Trophoblast cell (in vitro differentiated cells and primary cell): ENCODE measurements around the gene GBP2.

Source experiments
- DNase-seq, 2 donors: peaks; one replicate each; pipeline ENCODE4 v3.0.0-alpha.2; 2016
- H2AFZ ChIP-seq: 2 replicates; pipeline ENCODE4 v1.6.1; 2013; ENCODE audit warnings: low read length, moderate library complexity, mild to moderate bottlenecking; ENCODE audit not compliant: insufficient read depth, poor library complexity
- H2AK5ac ChIP-seq: 2 replicates; pipeline ENCODE4 v1.6.1; 2013; ENCODE audit warnings: mild to moderate bottlenecking, low read length
- H2BK120ac ChIP-seq: 2 replicates; pipeline ENCODE4 v1.6.1; 2013; ENCODE audit warnings: low read length, mild to moderate bottlenecking, moderate library complexity; ENCODE audit not compliant: insufficient read depth, poor library complexity
- H2BK12ac ChIP-seq: 2 replicates; pipeline ENCODE4 v1.6.1; 2013; ENCODE audit warnings: mild to moderate bottlenecking, low read length, moderate library complexity
- H2BK5ac ChIP-seq: 2 replicates; pipeline ENCODE4 v1.6.1; 2013; ENCODE audit warnings: low read length, low read depth, moderate library complexity, mild to moderate bottlenecking; ENCODE audit not compliant: poor library complexity
- H3K14ac ChIP-seq: 2 replicates; pipeline ENCODE4 v1.6.1; 2013; ENCODE audit warnings: mild to moderate bottlenecking, low read length
- H3K18ac ChIP-seq: 2 replicates; pipeline ENCODE4 v1.6.1; 2013; ENCODE audit warnings: mild to moderate bottlenecking, low read length
- H3K23ac ChIP-seq: 2 replicates; pipeline ENCODE4 v1.6.1; 2013; ENCODE audit warnings: low read length
- H3K27ac ChIP-seq: 2 replicates; pipeline ENCODE4 v1.5.1; 2013; ENCODE audit warnings: low read depth, mild to moderate bottlenecking, inconsistent platforms, low read length, moderate library complexity
- H3K27me3 ChIP-seq: 2 replicates; pipeline ENCODE4 v1.6.1; 2013; ENCODE audit warnings: inconsistent platforms, mild to moderate bottlenecking, low read length, moderate library complexity; ENCODE audit not compliant: insufficient read depth
- H3K36me3 ChIP-seq, 2 experiments: 1 replicate in 1 of 2; 2 replicates in 1 of 2; pipeline ENCODE4 v1.6.1; 2013; ENCODE audit warnings: low read length in 2 of 2, mild to moderate bottlenecking in 2 of 2, moderate library complexity in 1 of 2; ENCODE audit not compliant: insufficient read depth in 2 of 2, control insufficient read depth in 1 of 2
- H3K4ac ChIP-seq: 2 replicates; pipeline ENCODE4 v1.6.1; 2013; ENCODE audit warnings: low read depth, mild to moderate bottlenecking, low read length, moderate library complexity
- H3K4me1 ChIP-seq, 2 experiments: 1 replicate in 1 of 2; 2 replicates in 1 of 2; pipeline ENCODE4 v1.6.1; 2013; ENCODE audit warnings: low read length in 2 of 2, mild to moderate bottlenecking in 2 of 2, moderate library complexity in 1 of 2; ENCODE audit not compliant: insufficient read depth in 2 of 2, control insufficient read depth in 1 of 2
- H3K4me2 ChIP-seq: 2 replicates; pipeline ENCODE4 v1.6.1; 2013; ENCODE audit warnings: inconsistent platforms, mild to moderate bottlenecking, low read length, moderate library complexity
- H3K4me3 ChIP-seq: 2 replicates; pipeline ENCODE4 v1.5.1; 2013; ENCODE audit warnings: mild to moderate bottlenecking, low read depth, low read length, inconsistent platforms
- H3K79me1 ChIP-seq: one replicate; pipeline ENCODE4 v1.6.1; 2013; ENCODE audit warnings: low read length
- H3K79me2 ChIP-seq: 2 replicates; pipeline ENCODE4 v1.6.1; 2013; ENCODE audit warnings: low read length, mild to moderate bottlenecking; ENCODE audit not compliant: control insufficient read depth, insufficient read depth, poor library complexity
- H3K9ac ChIP-seq: 2 replicates; pipeline ENCODE4 v1.6.1; 2013; ENCODE audit warnings: mild to moderate bottlenecking, low read length
- H3K9me3 ChIP-seq: 2 replicates; pipeline ENCODE4 v1.6.1; 2013; ENCODE audit warnings: low read depth, mild to moderate bottlenecking, control low read depth, inconsistent platforms, low read length; ENCODE audit not compliant: insufficient read depth
- H4K12ac ChIP-seq: 2 replicates; pipeline ENCODE4 v1.6.1; 2013; ENCODE audit warnings: low read depth, mild to moderate bottlenecking, low read length, moderate library complexity
- H4K8ac ChIP-seq: 2 replicates; pipeline ENCODE4 v1.6.1; 2013; ENCODE audit warnings: low read depth, mild to moderate bottlenecking, low read length, moderate library complexity
- H4K91ac ChIP-seq: one replicate; pipeline ENCODE4 v1.6.1; 2013; ENCODE audit warnings: low read depth, mild to moderate bottlenecking, low read length, moderate library complexity
- WGBS: extraction: QIAGEN DNeasy Blood & Tissue Kit; methylation state at CpG from one replicate; pipeline ENCODE4 v1.1.7; 2013; ENCODE audit warnings: missing lambda C conversion rate; ENCODE audit not compliant: insufficient read length, insufficient coverage; ENCODE audit errors: extremely low coverage; 5-methylcytosine and 5-hydroxymethylcytosine counted together

GBP2 gene

GRCh38 chr1:89147678-89148658, 22.1 kb upstream of the GBP2 start:
- H2BK120ac ChIP-seq, result no peak overlapping the region
- H2AK5ac ChIP-seq, result no peak overlapping the region
- H3K18ac ChIP-seq, result no peak overlapping the region
- H3K79me1 ChIP-seq, result no peaks in the 10 kb centered on the region
- no peak overlapping the region for H3K27ac ChIP-seq
- H3K9ac ChIP-seq, result no peak overlapping the region
- H3K4me1 ChIP-seq, result no peaks in the 10 kb centered on the region
- no peak overlapping the region for H3K14ac ChIP-seq
- H3K4ac ChIP-seq, result no peak overlapping the region
- no peaks in the 10 kb centered on the region for H3K9me3 ChIP-seq
- H4K91ac ChIP-seq, result no peak overlapping the region
- no peak overlapping the region for H2BK12ac ChIP-seq
- no peak overlapping the region for H3K23ac ChIP-seq
- H3K36me3 ChIP-seq, result no peaks in the 10 kb centered on the region
- no peaks in the 10 kb centered on the region for H3K27me3 ChIP-seq
- H3K79me2 ChIP-seq, result no peaks in the 10 kb centered on the region
- DNase-seq, result no peak
- WGBS, result no CpG with 5 or more reads among the region's 3 CpGs
- H3K4me2 ChIP-seq, result no peak overlapping the region
- no peak overlapping the region for H4K12ac ChIP-seq
- H2AFZ ChIP-seq, result no peak overlapping the region
- no peak overlapping the region for H3K4me3 ChIP-seq
- H2BK5ac ChIP-seq, result no peak overlapping the region
- H4K8ac ChIP-seq, result no peak overlapping the region

- H3K9ac ChIP-seq, result no peak overlapping the region
- no peak overlapping the region for H3K27ac ChIP-seq
- H4K91ac ChIP-seq, result no peak overlapping the region
- no peaks in the 10 kb centered on the region for H3K27me3 ChIP-seq
- no peak overlapping the region for H2BK120ac ChIP-seq
- no peak overlapping the region for H3K4ac ChIP-seq
- H3K23ac ChIP-seq, result no peak overlapping the region
- no peak overlapping the region for H2BK5ac ChIP-seq
- DNase-seq, result no peak
- no peak overlapping the region for H2AK5ac ChIP-seq
- no peak overlapping the region for H3K4me2 ChIP-seq
- H3K4me3 ChIP-seq, result no peak overlapping the region
- H3K18ac ChIP-seq, result no peak overlapping the region
- H3K4me1 ChIP-seq, result no peaks in the 10 kb centered on the region
- no peaks in the 10 kb centered on the region for H3K9me3 ChIP-seq
- H2AFZ ChIP-seq, result no peak overlapping the region
- H2BK12ac ChIP-seq, result no peak overlapping the region
- no peaks in the 10 kb centered on the region for H3K79me1 ChIP-seq
- no peaks in the 10 kb centered on the region for H3K79me2 ChIP-seq
- no CpG with 5 or more reads among the region's 3 CpGs for WGBS
- H3K36me3 ChIP-seq, result no peaks in the 10 kb centered on the region
- no peak overlapping the region for H4K8ac ChIP-seq
- H3K14ac ChIP-seq, result no peak overlapping the region
- no peak overlapping the region for H4K12ac ChIP-seq
These were observed 20.8 kb upstream of the GBP2 start for GRCh38 chr1:89146721-89147120.

- Histone ChIP-seq H3K9ac (no peak overlapping the region), H4K12ac (no peak overlapping the region), H4K91ac (no peak overlapping the region), H3K18ac (no peak overlapping the region), H3K9me3 (no peaks in the 10 kb centered on the region), H3K4ac (no peak overlapping the region), H3K14ac (no peak overlapping the region), H2AFZ (no peak overlapping the region), H3K4me2 (no peak overlapping the region), H4K8ac (no peak overlapping the region), H3K4me3 (no peak overlapping the region), H3K4me1 (no peaks in the 10 kb centered on the region), H3K79me1 (no peaks in the 10 kb centered on the region), H2AK5ac (no peak overlapping the region), H3K79me2 (no peaks in the 10 kb centered on the region), H2BK120ac (no peak overlapping the region), H3K27me3 (no peaks in the 10 kb centered on the region), H2BK12ac (no peak overlapping the region), H3K27ac (no peak overlapping the region), H2BK5ac (no peak overlapping the region), H3K23ac (no peak overlapping the region), H3K36me3 (no peaks in the 10 kb centered on the region)
- WGBS, result no CpG with 5 or more reads among the region's 2 CpGs
- no peak for DNase-seq
These were observed 17.6 kb upstream of the GBP2 start for GRCh38 chr1:89143484-89143883.

- Histone ChIP-seq H3K79me2 (no peaks in the 10 kb centered on the region), H3K14ac (no peak overlapping the region), H2AK5ac (no peak overlapping the region), H3K4ac (no peak overlapping the region), H2BK5ac (no peak overlapping the region), H3K36me3 (no peaks in the 10 kb centered on the region), H2BK120ac (no peak overlapping the region), H3K4me1 (no peaks in the 10 kb centered on the region), H2AFZ (no peak overlapping the region), H2BK12ac (no peak overlapping the region), H3K4me3 (no peak overlapping the region), H3K27me3 (no peaks in the 10 kb centered on the region), H4K91ac (no peak overlapping the region), H3K4me2 (no peak overlapping the region), H3K9me3 (no peaks in the 10 kb centered on the region), H3K23ac (no peak overlapping the region), H4K8ac (no peak overlapping the region), H3K27ac (no peak overlapping the region), H3K79me1 (no peaks in the 10 kb centered on the region), H3K18ac (no peak overlapping the region), H4K12ac (no peak overlapping the region), H3K9ac (no peak overlapping the region)
- DNase-seq, result no peak
- WGBS, result no CpG with 5 or more reads among the region's 4 CpGs
These were observed 16.2 kb upstream of the GBP2 start for GRCh38 chr1:89142160-89142559.
